H1 (cell line): ENCODE measurements around the gene NADK. TPM values are rescaled to one million over a fixed set of nuclear protein-coding genes. Genes with fewer than 3 reads are reported as not detected.

Experiments used
- CREB1 ChIP-seq: IDR thresholded peaks from 2 replicates; pipeline ENCODE4 v1.6.1; 2012; ENCODE audit warnings: inconsistent platforms
- E2F6 ChIP-seq: IDR thresholded peaks from 2 replicates; pipeline ENCODE4 v1.6.1; 2012; ENCODE audit warnings: inconsistent platforms
- KDM1A ChIP-seq: fragments of 200-600, 300-600 bp; sonication (generic); IDR thresholded peaks from 2 replicates; pipeline ENCODE4 v1.7.1; 2016; ENCODE audit warnings: mild to moderate bottlenecking, low read length, borderline replicate concordance
- NANOG ChIP-seq: IDR thresholded peaks from 2 replicates; pipeline ENCODE4 v1.6.1; 2011; ENCODE audit warnings: low read length, low read depth, mild to moderate bottlenecking, inconsistent platforms; ENCODE audit not compliant: insufficient read depth, poor library complexity, severe bottlenecking
- TBP ChIP-seq: IDR thresholded peaks from 2 replicates; pipeline ENCODE4 v1.6.1; 2011; ENCODE audit warnings: low read depth, low read length, improper control_type of control experiment
- TCF12 ChIP-seq: IDR thresholded peaks from 2 replicates; pipeline ENCODE4 v1.6.1; 2011; ENCODE audit warnings: low read depth, mild to moderate bottlenecking, low read length
- polyA plus RNA-seq, 7 experiments: library from polyadenylated mRNA; depleted of rRNA in 3 of 7; stranded (reverse) in 5 of 7; unstranded in 2 of 7; fragments of >200 nt in 5 of 7; fragments of 200-250 nt in 2 of 7; gene quantifications; 1 replicate in 5 of 7; 2 replicates in 1 of 7; 4 replicates in 1 of 7; pipeline versions ENCODE4 v1.2.1 to v1.2.3, GENCODE V29; 2011 to 2013; ENCODE audit warnings: missing spikeins in 2 of 7, mixed read lengths in 2 of 7
- total RNA-seq: library from RNA; stranded (reverse); fragmentation: NEBNext Ultra II Directional; extraction: Animal tissue kit (Norgen Biotek cat#: 25700); gene quantifications from 2 replicates; pipeline ENCODE4 v1.2.1, GENCODE V29; 2021

Gene NADK
- total and polyA plus RNA-seq, 2 of the 8 experiments (the other 6 are each of a cell fraction or from before 2014, with no cell fraction given), result 78.0 to 89.7 TPM

GRCh38 chr1:1799716-1800115 is 21.4 kb upstream of the NADK start (continued):
- no peak for TF ChIP-seq E2F6
- no peak for TF ChIP-seq NANOG
- TF ChIP-seq TBP, result no peak
- TF ChIP-seq TCF12, result no peak
- no peak for TF ChIP-seq CREB1
- no peak for TF ChIP-seq KDM1A
